GM18870 (cell line): ENCODE data around the gene C1QL4.

Source experiments
- ATAC-seq: cut with Tn5 transposase; IDR thresholded peaks from one replicate; pipeline ENCODE4 v1.9.1; 2021; ENCODE audit warnings: moderate library complexity; ENCODE audit not compliant: unreplicated experiment

The C1QL4 gene

DNA sequence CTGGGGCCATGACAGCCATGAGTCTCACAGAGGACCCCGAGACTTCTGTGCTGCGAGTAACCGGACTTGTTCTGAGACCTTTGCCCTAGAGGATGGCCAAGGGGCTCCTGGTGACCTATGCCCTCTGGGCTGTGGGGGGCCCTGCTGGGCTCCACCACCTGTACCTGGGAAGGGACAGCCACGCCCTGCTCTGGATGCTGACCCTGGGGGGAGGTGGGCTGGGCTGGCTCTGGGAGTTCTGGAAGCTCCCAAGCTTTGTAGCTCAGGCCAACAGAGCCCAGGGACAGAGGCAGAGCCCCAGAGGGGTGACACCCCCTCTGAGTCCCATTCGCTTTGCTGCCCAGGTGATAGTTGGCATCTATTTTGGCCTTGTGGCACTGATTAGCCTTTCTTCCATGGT, 11.8 kb upstream of the C1QL4 start:
- ATAC-seq, result no peak

DNA sequence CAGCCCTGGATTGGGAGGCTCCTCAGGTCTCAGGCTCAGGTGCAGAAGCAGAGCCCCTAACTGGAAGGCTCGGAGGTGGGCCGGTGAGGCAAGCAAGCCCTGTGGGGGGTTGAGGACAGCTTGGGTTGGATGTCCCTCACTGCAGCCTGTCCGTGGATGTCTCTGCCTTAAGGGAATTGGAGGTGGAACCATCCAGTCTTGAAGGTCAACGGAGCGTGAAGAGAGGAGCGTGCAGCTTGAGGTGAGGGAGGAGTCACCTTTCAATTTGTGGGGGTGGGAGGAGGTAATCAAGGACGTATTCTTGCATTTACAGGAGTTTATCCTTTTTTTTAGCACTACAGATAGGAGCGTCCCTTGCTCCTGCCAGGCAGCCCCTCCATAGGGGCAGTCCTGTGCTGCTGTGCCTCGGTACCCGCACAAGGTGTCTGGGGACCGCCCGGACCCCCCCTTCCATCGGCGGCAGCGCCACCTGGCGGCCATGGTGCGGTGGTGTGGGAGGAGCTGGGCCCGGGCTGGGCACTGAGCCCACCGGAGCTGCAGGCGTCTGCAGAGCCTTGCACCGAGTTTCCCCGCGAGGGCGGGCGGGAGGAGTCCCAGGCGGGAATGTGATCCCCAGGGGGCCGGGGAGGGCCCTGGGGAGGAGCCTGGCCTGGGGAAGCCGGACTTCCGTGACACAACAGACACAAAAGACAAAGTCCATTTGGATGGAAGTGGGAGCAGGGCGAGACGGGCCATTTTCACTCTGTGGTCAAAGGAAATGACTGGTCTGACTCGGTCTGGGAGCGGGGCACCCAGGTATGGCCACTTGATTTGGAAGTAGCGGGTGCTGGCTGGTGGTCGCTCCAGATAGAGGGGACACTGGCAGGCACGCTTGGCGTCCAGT, 10.6 kb upstream of the C1QL4 start:
- ATAC-seq, result no peak

DNA sequence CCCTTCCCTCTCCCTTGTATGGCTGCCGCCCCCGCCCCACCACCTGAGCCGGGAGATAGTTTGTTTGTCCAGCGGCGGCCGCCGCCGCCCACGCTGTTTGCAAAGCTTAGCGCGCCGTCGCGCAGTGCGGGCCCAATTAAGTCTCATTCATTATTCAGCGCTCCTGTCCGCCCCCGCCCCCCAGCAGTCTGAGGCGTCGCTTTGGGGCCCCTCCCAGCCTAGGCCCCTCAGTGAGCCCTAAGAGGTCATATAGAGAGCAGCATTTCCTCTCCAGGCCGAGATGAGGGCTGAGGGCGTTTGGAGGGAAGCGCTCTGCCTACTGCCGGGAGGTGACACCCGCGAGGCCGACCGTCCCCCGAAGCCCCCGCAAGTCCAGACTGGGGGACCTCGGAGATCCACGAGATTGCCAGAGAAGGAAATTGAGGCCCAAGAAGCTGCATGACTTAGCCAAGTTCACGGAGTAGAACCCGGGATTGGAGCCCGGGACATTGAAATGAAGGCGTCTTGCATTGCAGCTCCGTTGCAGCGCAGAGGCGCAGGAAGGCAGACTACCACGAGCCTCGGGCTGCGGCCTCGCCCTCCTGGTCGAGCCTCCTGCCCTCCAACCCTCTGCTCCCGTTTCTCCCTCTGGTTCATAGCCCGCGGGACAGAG, 9.8 kb upstream of the C1QL4 start, which contains the start of gene DNAJC22:
TSS of gene DNAJC22 (plus strand) at position 230 of the 652 bp plus-strand sequence. CDS start 1,985 bp downstream, outside the sequence.
- ATAC-seq, result no peak

DNA sequence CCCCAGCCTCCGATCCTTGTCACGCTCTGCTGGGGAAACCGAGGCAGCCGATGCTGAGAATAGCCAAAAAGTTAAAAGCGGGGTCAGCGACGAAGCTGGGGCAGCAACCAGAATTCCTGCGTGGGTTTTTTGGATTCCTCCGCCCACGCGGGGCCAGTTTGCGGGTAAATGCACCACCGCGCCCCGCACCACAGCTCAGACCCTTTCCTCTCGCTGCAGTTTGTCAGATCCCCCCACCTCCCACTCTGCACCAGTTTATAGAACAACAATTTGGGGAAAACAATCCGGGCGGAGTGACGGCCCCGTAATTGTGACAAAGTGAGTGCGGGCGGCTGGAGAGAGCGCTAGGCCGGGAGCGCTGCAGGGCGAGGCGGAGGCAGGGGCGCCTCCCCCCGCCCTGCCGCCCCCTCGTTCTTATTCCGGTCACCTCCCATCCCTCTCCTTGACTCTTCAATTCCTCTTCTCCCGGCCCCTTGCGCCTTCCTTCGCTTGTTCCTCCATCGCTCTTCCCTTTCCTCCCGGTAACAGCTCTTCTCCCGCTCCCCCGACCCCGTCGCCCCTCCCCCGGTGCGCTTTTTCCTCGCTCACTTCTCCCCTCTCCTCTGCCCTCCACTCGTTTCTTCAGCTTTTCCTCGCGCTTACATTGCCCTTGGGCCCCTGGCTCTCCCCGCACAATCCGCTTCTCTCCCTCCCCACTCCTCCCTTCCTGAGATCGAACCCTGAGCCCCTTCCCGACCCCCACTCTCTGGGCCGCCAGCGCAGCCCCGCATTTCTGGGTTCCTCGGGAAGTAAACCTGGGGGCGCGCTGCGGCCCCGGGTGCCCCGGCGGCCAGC, 9.1 kb upstream of the C1QL4 start:
- ATAC-seq, result no peak

DNA sequence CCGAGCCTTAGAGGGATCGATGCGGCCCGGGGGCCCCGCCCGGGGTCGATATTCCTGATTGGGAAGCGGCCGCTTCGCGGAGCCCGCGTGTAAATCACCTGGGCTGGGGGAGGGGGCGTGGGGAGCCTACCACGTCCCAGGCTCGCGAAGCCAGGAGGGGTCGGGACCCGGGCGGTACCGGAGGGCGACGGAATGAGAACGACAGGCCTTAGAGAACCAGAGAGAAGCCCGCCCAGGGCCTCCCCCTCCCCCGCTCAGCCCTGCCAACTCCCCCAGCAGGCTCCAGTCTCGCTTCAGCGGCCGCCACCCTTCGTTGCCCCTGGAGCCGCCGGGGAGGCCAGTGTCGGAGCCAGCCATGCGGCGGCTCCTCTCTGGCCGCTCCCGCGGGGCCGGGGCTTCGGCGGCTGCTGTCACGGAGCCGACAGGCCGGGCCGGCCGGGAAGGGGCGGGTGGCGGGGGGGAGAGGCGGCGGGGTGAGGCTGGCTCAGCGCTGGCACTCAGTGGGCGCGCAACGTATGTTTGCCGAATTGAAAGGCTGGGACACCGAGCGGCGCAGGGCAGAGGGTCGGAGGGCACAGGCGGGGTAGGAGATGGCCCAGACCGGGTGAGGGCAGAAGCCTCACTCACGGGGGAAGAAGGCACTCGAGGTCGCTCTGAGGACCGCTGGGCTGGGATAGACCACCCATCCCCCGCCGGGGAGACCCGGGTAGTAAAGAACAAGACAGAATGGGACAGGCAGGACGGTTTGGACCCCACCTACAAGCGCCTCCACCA, 8.2 kb upstream of the C1QL4 start:
- no peak for ATAC-seq

DNA sequence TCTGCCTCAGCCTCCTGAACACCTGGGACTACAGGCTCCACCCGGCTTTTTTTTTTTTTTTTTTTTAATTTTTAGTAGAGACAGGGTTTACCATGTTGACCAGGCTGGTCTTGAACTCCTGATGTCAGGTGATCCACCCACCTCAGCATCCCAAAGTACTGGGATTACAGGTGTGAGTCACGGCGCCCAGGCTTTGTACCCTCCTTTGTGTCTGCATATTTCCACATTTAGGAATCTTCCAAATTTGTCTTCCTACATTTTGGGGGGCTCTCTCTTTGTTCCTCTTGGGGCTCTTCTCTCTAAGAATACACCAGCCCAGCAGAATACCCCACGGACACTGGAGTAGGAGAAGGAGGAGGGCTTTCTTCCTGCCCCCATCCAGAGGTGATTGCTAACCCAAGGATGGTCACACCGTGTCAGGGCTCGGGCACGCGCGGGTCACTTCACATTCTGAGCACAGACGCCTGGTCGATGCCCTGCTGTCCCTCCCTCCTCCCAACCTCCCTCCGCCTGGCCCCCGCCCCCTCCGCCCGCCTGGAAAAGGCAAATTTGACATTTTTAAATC, 7.6 kb upstream of the C1QL4 start:
- no peak for ATAC-seq

DNA sequence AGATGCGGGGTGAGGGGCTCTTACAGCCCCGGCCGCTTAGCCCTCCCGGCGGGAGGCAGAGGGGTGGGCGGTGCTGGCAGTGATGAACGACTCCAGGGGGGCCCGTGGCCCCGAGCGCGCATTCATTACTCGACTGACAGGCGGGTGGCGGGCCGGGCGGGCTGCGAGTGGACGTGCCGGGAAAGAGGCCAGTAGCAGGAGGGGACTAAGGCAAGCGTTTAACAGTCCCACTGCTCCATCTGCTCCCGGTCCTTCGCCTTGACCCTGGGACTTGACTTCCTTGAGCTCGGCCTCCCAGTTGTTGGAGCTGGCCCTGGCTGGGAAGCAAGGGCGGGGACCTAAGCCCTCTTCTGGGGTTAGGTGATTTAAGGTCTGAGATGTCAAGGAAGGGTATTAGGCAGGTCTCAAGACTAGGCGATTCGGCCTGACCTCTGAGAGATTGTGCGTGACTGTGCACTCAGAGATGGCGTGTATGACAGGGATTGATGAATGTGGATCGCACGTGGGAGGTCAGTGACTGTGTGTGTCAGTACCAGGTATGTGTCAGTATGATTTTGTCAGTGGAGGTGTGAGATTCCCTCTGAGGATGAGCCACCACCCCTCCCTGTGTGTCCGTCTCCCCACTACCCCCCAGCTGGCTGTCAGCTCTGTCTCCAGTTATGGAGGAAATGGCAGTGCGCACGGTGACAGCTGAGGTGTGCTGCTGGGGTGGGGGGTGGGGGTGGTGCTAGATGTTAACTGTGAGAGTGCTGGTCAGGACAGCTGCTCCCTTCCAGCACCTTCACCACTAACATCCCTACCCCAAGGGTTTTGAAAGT, 6.1 kb upstream of the C1QL4 start:
- peak; percentile 12 for ATAC-seq

DNA sequence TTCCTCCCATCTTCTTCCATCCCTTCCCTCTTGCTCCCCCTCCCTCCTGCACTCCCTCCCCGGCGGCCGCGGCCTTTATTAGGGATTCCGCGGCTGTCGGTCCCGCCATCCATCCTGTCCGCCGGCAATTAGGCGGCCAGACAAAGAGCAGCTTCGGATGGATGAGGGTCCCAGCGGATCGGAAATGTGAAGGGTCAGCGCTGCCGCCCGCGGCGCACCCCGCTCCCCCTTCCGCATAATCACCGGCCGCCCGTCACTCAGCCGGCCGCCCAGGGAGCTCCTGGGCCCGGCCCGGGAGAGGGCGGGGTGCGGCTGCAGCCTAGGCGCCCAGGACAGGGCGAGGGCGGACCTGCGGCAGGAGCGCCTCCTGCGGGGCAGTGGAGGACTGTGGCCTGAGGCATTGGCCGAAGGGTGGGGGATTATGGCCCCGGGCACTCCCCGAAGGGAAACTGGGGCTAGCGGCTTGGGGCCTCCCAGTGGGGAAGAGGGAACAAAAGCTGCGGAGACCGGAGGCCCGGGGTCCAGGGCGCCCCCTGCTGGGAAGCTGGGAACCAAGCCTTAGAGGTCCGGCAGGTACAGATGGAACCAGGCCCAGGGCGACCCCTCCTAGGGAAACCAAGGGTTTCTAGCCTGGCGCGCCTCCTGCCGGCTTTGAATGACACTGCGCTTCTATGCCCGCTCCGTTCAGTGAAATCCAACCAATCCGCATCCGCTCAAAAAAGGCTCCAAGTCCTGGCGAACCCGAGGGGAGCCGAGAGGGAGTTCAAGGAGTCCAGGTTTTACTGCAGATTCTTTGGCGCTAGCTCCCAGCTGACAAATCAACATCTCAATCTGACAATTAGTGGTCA, 5.3 kb upstream of the C1QL4 start:
- peak; percentile 73 for ATAC-seq

DNA sequence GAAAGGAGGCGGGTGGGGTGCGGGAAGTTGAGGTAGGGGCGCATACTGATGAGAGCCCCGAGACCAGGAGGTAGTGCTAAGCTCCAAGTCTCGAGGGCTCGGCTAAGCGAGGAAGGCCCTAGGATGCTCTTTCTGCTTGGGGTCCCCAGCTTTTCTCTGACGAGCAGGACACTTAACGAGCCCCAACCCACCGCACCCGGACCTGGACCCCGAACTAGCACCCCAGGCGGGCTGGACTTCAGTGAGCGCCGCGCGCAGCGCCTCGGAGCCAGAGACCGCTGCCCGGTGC, 4.7 kb upstream of the C1QL4 start:
- ATAC-seq, result no peak

DNA sequence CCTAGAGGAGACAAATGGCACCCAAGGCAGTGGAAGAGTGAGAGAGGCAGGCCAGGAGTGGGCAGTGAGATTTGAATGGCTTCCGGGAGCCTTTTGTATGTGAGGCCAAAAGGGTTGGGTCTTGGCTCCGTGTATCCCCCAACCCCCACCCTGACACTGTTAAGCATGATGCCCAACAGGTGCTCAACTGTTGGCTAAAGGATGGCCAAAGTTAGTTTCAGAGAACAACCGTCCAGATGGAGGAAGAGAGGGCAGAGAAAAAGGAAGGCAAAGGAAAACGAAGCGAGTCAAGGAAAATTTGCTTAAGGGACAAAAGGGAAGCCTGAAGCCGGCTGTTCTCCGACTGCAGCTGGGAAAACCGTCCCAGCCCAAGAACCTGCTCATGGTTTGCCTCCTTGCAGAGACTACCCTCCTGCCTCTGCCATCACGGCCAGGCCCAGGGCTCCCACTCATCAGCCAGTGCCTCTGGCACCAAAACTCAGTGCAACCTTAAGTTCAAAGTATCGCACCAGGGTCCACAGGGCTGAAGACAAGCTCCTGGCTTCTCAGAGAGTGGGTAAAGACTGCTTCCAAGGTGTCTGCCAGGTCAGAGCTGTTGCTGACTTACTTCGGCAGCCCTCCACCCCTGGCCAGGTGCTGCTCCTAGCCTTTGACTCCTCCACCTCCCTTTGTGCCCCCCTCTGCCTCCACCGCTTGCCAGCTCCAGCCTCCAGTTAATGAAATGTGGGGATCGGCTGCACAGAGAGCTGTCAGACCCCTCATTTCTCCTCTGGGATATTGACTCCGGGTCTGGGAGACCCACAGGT, 4.2 kb upstream of the C1QL4 start:
- no peak for ATAC-seq

DNA sequence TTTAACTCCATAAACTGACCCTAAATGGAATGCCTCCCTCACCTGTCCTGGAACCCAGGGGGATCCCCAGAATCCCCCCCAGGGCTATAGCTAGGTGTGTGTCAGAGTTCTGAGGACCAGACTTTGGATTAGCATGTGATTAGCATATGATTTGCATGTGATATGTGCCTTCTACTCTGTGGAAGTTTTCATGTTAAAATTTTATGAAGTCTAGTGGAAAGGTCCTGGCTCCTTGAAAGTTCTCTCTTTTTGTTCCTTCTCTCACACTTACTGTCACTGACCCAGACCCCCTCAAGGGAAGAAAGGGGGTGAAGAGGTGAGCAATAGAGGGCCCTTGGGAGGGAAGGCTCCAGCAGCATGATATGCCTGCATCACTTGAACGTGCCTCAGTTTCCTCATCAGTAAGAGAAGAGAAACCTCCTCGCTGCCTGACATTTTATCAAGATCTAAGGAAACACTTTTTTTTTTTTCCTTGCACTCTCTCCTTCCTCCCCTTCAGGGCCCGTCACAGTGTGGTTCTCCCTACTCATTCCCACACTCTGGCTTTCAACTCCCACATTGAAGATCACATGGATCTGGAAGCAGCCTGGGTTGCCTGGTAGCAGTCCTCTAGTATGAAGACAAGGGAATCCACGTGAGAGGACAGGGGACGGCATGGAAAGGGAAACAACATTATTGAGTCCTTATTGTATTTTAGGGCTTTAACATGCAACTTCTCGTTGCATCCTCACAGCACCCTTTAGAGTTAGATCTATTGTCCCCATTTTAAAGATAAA, 3.3 kb upstream of the C1QL4 start:
- no peak for ATAC-seq

DNA sequence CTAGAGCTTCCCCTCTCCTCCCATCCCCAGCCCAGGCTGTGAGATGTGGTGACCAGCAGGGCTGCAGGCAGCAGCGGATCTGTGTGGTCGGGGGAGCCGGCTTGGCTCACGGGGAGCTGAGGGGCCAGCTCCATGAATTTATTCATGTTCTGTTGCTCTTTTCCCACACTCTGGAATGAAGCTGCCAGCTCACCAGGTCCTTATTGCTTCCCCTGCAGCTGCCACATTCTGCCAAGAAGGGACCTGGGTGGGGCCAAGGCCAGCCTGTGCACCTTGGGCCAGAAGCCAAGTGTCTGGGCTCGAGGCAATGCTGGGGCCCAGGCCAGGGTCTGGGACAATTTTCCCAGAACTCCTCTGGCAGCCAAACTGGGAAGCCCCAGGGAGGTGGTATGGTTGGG, 2.5 kb upstream of the C1QL4 start:
- ATAC-seq, result no peak

DNA sequence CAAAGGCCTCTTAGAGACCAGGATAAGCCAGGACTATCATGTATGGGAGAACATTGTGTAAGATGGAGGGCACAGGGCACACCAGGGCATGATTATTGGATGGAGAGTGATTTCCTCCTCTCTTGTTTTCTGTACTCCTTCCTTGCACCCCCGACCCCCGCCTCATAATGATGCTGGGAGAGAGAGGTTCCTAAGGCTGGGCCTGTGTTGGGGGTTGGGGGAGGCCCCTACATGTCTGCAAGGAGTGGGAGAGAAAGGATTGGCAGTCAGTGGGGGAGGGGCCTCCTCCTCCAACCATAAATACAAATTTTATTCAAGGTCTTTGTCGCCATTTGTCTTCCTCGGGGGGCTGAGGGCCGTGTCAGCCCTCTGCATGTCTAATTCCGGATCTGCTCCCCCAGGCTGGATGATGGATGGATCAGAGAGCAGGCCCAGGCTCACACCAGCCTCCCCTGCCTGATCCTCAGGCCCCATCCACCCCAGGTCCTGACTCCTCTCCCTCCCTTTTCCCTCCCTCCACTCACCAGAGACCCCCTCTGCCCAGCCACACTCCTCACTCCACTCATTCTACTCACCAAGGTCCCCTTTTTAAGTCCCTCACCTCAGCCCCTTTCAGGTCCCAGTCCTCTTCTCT, 2.0 kb upstream of the C1QL4 start:
- ATAC-seq, result no peak

DNA sequence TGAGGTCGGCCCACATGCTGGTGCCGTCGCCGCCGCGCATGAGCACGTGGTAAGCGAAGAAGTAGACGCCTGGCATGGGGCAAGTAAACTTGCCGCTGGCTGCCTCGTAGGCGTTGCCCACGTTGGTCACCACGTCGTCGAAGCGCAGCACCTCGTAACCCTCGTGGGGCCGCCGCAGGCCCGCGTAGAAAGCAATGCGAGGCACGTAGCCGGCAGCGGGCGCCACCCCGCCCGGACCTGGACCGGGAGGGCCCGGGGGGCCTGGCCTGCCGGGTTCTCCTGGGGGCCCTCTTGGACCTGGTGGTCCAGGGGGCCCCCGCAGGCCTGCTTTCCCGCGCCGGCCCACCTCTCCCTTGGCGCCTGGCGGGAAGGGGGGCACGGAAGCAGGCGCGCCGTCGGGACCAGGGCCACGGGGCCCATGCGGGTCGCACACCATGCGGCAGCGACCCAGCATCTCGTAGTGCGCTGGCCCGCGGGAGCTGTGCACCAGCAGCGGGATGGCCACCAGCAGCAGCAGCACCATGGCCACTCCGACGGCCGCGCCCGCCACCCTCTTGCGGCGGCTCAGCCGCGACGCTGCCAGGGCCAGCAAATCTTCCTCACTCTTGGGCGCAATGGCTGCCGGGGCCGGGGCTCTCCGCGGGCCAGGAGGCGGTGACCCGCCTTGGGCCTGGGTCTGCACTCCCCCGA, 888 bp downstream of the C1QL4 start:
- no peak for ATAC-seq

DNA sequence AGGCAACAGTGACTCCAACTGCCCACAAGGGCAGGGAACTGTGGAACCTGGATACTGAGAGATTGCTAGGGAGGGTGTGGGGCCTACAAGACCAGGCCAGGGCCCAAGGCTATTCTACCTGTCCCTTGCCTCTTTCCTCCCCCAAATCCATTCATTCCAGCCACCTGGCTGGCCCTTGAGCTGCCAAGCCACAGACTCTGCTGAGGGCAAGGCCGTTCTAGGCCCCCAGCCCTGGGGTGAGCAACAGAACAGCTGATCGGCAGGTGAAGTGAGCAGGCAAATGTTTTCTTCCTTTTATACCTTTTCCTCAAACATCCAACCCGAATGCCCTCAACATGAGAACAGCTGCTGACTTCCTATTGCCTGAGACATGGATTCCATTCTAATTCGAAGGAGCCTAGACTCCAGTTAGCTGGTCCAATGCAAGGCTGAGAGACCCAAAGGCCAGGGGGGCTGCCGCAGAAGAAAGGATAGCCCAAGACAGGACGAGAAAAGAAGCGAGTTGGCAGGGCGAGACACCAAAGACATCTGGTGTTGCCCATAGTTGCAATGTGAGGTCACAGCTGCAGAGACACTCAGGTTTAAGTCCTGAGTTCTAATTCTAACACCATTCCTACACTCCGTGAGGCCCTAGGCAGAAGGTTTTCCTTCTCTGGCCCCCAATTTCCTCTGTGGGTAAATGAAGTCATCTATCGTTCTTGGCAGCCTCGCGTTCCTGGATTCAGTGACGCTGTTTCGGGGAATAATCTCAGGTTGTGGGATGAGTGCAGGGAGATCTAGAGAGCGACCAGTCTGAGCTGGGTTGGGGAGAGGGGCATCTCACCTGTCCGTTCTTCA, 1.7 kb downstream of the C1QL4 start:
- no peak for ATAC-seq
